MM.1S (cell line): Measurements from ENCODE around the gene STOX2.

ENCODE experiments used
- CTCF ChIP-seq: fragments of 300-600 bp; sonication (generic); IDR thresholded peaks from 2 replicates; pipeline ENCODE4 v1.5.1; 2016; ENCODE audit warnings: antibody characterized with exemption, low read length, mixed read lengths
- EZH2 ChIP-seq: fragments of 300-600 bp; sonication (generic); optimal IDR thresholded peaks from 2 replicates; pipeline ENCODE3; 2017; ENCODE audit warnings: low read depth, mild to moderate bottlenecking, antibody characterized with exemption, low read length, mixed read lengths

GRCh38 chr4:184019076-184019475 is 114.0 kb downstream of the STOX2 start:
- TF ChIP-seq CTCF (no peak), EZH2 (no peak)
